Measurements from ENCODE around the gene GNAS.
"Not testable (repeated sequence)": the region's sequence is repeated elsewhere in the genome, so short reads cannot be mapped to it uniquely, and the experiment has no call there.

GNAS gene

DNA sequence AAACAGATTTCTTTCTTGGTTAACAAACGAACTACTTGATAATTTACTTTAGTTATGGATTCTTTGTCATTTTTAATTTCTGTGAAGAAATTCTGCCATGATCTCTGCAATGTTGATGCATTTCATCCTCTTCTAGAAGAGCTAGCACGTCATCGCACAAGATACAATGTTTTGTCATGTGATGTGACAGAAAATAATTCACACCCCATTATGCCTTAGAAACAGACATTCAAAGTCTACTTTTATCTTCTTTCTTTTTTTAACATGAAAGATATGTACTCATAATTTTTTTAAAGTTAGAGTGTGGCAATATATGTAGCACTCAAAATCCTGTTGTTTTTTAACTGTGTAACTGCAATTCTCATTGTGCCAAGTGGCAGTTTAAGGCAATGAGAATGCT, 89.0 kb downstream of the GNAS start:
- DNase-seq: no peak

DNA sequence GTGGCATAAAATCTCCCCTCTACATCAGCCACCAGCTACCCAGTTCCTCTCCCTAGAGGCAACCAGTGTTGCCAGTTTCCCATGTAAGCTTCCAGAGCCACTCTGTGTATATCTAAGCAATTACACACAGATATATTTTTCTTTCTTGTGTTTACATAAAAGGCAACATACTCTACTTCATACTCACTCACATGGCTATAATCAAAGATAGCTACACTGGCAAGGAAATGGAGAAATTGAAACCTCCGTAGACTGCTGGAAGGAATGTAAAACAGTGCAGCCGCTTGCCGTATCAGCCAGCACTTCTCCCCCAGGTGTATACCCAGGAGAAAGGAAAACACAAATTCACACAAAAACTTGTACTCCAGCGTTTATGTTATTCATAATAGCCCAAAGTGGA, 90.0 kb downstream of the GNAS start:
- DNase-seq: no peak

DNA sequence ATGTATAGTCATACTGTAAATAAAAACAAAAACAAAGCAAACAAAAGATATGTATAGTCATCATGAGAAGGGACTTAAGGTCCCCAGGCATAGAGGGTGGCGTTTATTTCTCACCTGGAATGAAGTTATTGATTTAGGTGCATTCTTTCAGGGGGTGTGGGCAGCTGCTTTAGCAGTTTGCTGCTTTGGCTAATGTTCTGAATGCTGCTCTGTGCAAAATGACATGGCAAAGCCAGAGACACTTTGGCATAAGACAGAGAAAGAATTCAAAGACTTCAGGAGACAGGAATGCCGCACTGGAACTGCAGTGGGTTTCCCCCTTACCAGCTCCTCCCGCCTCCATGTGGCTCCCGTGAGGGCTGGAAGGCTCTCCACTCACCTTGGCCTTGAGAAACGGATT, 92.1 kb downstream of the GNAS start:
- no peak for DNase-seq

DNA sequence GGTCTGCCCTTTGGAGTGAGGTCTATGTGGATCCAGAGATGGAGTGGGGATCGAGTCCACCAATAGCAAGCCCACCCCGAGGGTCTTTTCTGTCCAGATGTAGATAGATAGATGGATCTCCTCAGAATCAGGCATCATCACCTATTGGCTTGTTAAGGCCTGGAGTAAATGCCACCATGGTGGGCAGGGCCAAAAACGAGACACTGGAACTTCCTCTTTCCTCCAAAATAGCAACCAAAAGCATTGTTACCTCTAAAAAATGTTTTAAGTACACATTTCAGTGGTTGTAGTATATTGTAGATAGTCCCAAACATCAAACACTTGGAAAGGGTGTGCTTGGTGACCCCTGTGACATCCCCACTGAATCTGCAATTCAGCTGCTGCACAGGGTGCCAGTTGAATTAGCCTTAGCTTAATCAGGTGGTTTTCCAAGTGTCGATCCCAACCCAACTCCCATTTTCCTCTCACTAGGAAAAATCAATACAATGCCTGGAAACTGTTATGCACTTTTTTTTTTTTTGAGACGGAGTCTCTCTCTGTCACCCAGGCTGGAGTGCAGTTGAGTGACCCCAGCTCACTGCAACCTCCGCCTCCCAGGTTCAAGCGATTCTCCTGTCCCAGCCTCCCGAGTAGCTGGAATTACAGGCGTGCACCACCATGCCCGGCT, 93.6 kb downstream of the GNAS start:
- no peak for DNase-seq

DNA sequence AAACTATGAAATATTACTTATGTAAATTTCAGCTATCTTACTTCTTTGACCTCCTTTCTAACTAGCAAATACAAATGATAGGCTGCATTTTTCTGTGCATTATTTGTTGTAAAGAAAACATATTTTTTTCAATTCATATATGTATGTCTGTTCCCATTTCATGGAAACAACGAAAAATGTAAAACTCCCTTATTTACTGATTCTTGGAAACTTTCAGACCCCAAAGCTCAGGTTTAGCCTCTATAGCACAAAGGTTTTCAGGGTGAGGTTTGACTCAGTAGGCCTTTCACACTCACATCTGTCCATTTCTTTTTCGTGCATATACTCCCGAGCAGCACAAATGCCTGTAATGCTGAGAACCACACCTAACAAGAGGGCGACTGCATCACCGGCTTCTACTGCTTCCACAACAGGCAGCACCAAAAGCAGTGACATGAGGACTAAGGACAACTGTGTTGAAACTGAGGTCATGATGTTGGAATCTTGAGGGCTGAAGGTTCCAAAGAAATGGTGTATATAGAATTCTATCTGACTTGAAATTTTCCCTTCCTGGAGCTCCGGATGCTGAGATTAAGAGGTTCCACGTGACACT, 95.4 kb downstream of the GNAS start:
- not testable (repeated sequence) for DNase-seq

DNA sequence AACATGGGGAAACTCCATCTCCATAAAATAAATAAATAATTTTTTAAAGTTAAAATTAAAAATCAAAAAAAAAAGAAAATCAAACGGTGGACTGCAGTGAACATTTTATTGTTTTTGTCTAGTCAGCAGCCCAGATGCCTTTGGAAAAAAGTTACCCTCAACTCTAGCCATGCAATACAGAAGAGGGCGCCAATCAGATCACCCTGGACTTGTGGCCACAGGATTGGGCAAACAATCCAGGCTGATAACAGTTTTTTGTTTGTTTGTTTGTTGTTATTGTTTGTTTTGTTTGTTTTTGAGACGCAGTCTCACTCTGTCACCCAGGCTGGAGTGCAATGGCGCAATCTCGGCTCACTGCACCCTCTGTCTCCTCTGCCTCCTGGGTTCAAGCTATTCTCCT, 98.1 kb downstream of the GNAS start:
- DNase-seq: no peak

DNA sequence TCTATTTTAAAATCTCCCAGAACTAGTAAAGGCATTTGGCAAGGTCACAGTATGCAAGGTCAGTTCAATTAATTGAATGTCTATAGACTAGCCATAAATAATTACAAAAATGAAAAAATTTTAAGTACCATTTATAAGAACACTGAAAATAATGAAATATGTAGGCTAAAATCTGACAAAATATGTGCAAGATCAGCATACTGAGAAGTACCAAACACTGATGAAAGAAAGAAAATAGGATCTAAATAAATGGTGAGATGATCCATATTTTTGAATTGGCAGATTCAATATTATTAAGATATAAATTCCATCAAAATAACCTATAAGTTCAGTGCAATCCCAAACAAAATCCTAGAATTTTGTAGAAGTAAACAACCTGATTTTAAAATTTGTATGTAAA, 100.5 kb downstream of the GNAS start:
- no peak for DNase-seq

DNA sequence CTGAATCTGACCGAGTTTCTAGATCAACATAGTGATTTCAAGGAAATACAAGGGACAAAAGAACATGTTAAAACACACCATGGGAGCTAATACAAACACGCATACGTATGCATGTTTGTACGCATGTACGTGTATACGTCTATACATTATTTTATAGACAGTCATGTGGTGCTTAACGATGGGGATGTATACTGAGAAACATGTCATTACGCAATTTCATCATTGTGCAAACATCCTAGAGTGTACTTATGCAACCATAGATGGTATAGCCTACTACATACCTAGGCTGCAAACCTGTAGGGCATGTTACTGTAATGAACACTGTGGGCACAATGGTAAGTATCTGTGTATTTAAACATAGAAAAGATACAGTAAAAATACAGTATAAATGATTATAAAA, 103.6 kb downstream of the GNAS start:
- no peak for DNase-seq

DNA sequence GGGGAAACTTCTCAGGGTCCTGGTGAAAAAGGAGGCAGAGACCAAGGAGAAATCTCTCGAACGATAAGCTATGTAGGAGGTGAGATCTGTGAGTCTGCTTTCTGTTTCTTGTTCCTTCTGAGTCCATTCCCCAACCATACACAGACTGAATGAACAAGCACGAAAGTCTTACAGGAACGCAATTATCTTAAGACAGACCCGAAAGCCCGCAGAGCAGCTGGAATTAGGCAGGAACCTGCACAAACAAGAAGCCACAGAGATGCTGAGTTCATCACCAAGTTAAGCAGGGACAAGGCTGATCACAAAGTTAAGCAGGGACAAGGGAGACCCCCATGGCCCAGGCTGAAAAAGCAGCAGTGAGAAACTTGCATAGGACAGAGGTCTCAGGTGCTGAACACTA, 107.1 kb downstream of the GNAS start:
- no peak for DNase-seq

All from DMS79 treated with DMSO at 0.1 percent for 48 hours (cell line).